Stimulated activated CD4-positive, alpha-beta T cell treated with anti-CD3 and anti-CD28 coated beads, TNF-alpha, amount 100 ng/mL, for 24 hours (primary cell): Measurements from ENCODE around the gene SIAH1.
"Not testable (repeated sequence)": the region's sequence is repeated elsewhere in the genome, so short reads cannot be mapped to it uniquely, and the experiment has no call there.

Experiments
- DNase-seq, 3 experiments: peaks; one replicate each; pipeline ENCODE4 v3.0.0-alpha.2; 2020; ENCODE audit warnings: low read depth in 3 of 3

SIAH1 gene

DNA sequence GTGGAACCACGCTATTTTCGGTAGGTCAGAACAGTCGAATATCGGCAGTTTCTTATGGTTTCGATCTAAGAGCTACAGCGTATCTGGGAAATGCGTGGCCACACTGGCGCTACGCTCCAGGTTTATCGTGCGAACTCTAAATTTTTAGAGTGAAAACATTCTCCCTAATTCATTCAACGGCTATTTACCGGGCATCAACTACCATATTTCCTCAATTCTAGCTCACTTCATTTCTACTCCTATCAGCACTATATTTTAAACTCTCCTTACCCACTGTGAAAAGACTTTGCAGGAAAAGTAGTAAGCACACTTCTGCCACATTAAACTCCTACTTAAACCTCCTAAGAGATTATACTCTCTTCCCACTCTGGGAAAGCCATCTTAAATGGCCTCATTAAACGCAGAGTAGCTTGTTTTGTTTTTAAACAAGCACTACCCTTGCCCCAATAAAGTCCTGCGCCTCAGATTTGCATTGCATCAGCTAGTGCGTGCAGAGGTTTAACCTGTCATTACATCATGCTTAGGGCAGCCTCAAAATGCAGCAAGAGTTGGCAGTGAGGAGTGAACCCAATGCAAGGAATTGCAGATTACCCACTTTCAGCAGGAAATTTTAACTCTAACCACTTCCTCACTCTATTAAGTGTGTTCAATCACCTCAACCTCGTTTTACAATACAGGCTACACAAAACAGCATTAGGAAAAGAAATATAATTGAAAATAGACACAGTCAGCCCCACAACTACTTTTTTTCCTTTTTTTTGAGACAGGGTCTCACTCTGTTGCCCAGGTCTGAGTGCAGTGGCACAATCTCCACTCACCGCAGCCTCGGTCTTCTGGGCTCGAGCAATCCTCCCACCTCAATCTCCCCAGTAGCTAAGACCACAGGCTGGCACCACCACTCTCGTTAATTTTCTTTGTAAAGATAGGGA lies 18.8 kb downstream of the SIAH1 start:
- DNase-seq: peak in 2 of 3 experiments; percentile 23 to 29

DNA sequence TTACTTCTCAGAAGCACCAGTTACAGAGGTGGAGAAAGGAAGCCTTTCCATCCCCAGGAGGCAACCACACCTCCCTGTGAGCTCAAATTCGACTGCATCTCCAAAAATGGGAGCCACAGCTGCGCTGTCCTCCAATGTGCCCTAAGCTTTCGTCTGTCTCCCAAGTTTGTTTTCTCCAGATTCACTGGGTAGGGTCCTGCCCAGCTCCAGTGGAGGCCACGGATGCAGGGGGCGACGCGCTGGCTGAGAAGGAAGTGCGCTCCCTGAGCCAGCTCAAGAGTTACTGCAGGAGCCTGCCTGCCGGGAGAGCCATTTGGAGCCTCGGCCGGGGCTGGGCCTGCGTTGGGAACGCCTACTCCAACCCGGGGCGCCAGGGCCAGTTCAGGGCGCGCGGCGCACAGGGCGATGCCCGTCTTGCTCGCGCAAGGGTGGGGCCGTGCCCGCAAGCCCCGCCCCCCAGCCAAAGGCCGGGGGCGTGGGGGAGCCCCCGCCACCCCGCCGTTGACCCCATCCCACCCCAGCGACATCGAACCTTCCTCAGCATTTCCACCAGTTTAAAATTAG lies 19.5 kb downstream of the SIAH1 start:
- peak; percentile 58 to 83 (median 60) for DNase-seq

DNA sequence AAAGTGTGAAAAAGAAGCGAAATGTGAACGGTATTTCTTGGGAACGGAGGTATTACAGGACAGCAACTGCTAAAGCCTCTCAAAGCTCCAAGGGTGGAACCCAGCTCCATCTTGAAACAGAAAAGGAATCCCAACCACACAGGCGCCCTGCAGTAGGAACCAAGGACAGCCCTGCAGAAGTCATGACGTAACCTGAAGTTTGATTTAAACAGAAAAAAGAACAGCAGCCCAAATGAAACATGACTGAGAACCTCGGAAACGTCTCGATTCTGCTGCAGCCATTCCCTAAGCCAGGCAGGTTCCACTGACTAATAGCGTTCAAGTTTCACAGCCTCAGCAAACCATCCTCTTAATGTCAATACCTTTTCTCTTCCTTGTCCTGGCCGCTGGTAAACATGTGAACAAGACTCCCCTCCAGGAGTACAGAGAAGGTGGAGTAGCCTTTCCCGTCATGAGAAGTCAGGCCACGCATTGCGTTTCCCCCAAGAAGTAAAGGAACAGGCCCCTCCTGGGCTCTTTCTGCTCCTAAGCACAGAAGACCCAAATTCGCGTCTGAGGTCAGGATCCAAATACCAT lies 20.1 kb downstream of the SIAH1 start:
- DNase-seq: no peak

DNA sequence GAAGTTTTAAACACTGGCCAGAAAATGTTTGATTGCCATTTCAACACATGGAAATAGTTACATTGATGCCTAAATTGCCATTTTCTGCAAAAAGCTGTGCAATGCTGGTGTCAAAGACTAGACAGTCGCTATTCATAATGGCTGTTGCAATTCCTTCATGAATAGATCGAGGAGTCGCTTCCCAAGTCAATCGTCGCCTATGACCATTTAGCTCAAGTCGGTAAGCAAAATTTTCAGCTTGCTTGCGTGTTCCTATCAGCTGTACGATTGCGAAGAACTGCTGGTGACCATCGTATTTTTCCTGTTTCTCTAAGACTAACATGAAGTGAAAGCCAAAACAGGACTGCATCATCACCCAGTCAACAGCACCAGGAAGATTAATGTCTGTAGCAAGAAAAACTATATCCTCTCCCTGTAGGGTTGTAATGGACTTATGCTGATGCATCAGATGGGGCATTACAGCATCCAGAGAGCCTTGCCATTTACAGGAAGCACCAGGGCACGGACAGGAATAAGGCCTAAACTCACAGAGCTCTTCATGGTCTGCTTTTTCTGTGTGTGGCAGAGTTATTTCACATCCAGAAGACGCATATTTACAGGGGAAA lies 23.6 kb downstream of the SIAH1 start:
- DNase-seq: no peak

DNA sequence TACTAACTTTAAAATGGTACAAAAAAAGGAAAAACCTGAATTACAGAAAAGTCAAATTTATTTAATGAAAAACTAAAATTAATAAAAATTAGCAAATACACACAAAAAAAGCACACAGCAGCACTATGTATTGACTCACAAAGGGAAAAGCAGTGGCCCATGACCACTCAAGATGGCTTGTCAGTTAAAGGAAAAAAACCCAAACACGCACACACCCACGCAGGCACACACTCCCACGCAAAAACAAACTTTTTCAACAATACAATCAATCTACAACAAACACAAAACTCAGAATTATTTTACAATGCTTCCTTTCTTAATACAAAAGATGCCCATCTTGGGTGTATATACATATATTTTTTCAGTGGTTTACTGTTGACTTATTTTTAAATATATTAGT lies 24.2 kb downstream of the SIAH1 start:
- no peak for DNase-seq

DNA sequence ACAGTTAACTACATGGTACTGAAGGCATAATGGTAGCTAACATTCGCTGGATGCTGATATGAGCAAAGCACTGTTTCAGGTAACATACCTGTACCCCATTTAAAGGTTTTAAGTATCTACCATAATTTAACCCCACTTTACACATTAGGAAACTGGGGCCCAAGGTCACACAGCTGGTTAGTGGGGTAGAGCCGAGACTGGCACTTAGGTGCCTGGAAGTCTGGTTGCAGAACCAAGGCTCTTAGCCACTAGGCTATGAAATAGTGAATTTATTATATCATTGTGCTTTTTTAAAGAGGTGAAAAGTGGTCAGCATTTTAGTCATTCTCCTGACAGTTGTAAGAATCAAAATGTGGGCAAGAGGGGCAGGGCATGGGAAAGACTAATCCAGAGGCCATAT lies 25.2 kb downstream of the SIAH1 start:
- no peak for DNase-seq

DNA sequence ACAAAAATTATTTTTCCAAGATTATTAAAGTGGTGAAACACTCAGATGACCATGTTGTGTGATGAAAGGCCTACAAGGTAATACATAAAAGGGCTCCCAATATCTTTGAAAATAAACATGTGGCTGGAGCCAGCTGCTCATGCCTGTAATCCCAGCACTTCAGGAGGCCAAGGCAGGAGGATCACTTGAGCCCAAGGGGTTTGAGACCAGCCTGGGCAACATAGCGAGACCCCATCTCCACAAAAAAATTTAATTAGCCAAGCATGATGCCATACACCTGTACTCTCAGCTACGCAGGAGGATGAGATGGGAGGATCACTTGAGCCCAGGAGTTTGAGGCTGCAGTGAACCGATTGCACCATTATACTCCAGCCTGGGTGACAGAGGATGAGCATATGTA lies 26.8 kb downstream of the SIAH1 start:
- DNase-seq: no peak

DNA sequence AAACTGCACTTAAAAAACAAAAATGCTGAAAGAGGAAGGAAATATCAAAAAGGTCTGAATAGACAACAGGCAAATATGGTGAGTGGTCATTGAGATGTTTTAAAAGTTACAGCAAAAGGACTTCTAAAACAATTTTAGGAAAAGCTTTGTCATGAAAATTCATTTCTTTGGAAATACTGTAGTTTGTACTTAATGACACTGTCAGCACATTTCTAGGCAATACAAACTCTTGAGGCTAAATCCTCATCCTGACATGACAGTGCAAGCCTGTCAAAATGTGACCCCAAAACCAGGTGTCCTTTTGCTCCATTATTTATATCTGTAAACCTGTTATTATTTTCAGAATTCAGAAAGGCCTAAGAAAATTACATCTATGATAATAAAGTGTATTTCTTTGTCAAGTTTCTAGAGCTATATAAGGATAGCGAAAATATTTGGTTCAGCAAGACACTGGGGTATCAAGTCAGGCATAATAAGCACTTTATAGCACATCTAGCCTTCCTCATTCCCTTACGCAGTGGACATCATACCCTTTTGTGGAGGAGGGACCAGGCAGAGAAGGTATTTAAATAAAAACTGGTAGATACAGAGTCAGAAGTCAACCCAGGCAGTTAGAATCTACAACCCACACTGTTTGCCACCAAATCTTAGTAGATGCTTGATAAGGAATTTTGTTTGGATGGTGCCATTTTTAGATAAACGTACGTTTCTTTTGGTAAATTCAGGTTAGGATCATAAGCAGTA lies 28.4 kb downstream of the SIAH1 start:
- DNase-seq: no peak

DNA sequence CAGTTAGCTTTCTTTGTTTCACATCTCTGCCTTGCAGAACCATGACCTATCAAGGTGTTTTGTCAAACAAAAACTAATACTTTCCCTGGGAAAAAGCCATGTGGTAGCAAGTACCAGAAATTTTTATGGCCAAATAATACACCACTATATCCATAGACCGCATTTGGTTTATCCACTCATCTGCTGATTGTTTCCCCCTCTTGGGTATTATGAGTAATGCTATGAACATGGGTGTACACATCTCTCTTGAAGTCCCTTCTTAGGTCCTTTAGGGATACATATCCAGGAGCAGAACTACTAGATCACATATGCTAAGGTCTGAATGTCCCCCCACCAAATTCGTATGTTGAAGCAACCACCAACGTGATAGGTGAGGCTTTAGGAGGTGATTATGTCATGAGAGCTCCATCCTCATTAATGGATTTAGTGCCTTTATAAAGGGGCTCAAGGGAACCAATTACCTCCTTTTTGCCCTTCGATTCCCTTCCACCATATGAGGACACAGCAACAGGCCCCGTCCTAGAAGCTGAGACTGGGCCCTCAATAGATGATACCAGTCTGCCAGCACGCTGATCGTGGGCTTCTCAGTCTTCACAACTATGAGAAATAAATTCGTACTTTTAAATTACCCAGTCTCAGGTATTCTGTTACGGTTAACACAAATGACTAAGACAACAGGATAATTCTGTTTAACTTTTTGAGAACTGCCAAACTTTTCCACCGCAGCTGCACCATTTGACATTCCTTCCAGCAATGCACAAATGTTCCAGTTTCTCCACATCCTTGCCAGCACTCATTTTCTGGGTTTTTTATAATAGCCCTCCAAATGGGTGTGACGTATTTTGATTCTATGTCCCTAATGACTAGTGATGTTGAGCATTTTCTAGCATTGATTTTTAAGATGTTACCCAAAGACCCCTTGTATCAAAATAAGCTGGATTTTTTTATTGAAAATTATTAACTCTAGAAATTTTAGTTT lies 30.0 kb downstream of the SIAH1 start:
- no peak for DNase-seq

DNA sequence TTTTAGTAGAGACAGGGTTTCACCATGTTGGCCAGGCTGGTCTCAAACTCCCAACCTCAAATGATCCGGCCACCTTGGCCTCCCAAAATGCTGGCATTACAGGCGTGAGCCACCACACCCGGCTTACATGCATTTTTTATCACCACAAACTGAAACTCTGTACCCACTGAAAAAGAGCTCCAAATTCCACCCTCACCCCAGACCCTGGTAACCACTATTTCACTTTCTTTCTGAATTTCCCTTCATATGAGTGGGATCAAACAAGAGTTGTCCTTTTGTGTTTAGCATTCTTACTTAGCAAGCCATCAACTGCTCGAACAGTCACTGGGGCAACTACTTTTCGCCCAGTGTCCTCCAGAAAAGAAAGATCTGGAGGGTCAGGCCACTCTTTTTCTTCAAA lies 30.8 kb downstream of the SIAH1 start:
- DNase-seq: not testable (repeated sequence)

DNA sequence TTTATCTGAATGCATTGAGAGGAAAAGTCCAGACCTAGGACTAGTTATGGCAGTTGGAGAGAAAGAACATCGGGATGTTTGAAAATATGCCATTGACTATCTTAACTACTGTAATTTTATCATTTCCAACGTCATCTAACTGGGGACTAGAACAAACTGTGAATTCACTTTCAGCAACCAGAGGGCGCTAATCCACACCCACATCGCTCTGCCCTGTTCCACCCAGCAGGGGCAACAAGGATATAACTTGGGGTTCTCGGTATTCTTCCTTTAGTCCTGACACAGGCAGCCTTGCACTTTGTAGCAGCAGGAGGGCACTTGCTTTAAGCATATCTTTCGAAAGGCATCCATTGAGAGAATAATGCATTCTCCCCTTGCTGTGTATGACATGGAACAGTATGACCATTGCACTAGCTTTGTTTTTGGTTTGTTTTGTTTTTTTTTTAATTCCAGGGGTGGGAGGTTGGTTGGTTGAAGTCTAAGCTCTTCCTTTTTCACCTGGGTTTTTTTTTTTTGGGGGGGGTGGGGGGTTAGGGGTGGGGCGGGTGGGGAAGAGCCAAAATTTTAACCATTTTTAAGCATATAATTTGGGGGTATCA lies 31.5 kb downstream of the SIAH1 start:
- peak; percentile 16 to 50 (median 37) for DNase-seq

DNA sequence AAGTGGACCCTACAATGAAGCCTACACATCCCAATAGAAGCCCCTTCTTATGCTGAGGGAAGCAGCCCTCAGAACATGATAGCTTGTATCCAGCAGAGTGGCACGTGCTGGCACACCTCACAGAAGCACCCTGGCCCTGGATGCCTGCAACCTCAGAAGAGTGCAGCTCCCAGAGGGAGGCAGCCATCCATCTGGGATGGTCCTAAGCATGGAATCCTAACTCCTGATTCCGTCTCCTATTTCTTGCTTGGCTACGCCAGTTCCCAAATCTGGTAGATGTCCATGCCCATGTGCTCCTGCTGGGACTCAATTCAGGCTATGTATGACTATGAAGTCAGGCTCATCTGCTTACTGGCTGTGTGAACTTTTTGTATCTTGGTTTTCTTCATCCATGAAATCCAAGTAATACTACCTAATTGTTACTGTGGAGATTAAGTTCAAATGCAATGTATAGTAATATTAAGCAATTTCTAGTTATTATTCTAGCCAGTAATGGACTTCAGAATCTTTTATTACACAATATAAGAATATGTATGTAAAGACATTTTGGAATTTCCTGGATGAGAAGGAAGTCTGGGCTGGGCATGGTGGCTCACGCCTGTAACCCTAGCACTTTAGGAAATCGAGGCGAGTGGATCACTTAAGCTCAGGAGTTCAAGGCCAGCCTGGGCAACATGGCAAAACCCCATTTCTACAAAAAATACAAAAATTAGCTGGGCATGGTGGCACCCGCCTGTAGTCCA lies 32.4 kb downstream of the SIAH1 start:
- DNase-seq: no peak

DNA sequence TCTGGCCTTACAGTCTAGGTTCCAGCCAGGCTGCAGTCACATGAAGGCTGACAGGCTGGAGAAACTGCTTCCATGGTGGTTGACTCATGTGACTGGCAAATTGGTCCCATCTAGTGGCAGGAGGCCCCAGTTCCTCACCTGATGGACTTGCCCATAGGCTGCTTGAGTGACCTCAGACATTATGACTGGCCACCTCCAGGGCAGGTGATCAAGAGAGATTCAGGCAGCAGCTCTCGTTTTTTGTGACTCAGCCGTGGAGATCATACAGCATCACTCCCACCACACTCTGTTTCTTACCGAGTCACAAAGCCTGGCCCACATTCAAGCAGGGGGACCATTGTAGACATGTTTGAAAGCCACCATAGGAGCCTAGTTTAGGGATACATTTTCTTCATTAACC lies 34.5 kb downstream of the SIAH1 start:
- DNase-seq: no peak

DNA sequence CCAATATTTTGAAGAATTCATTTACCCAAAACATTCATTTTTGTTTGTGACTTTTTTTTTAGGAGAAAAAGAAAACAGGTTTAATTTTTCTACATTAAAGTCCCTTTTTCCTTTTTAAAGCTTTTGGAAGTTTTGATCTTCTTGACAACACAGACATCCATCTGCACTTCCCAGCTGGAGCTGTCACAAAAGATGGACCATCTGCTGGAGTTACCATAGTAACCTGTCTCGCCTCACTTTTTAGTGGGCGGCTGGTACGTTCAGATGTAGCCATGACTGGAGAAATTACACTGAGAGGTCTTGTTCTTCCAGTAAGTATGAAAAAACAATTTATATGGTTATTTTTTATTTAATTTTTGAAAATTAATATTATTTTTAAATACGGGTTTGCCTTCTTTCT lies 37.2 kb downstream of the SIAH1 start:
- no peak for DNase-seq

DNA sequence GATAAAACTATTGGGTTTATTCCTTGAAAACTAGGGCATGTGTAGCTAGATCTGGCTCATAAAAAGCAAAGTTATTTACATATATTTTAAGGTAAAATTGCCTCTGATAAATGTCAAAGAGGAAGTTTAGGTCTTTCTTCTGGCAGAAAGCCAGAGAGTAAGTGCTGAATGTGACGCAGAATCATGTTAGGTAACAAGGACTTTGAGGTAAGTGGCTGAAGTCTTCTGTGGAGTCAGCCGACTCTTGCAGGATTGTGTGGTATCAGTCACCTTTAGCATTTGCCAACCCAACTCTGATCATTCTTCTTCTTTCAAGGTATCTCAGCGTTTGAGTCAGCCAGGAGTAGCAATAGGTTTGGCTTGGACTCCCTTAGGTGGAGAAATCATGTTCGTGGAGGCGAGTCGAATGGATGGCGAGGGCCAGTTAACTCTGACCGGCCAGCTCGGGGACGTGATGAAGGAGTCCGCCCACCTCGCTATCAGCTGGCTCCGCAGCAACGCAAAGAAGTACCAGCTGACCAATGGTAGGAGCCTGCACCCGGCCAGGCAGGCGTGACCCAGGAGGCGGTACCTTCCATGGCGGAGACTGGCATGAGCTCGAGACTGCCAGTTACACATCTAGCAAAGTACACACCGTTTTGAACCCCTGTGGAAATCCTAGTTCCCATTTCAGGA lies 37.9 kb downstream of the SIAH1 start:
- DNase-seq: no peak

DNA sequence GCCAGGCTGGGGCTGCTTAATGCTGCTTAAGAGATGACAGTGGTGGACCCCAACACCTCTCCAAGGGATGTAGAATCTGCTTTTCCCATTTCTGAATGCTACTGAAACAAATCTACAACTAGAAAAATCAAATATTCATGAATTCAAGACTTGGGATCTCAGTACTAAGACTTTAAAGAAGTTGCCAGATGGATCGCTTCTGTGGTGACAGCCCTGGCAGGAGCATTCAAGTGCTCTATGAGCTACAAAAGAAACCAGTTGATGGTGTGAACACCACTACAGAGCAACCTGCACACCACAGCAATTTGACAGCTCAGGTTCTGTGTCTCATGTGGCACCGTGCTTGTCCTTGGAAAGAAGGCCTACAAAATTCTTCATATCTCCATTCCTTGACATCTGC lies 42.6 kb downstream of the SIAH1 start:
- no peak for DNase-seq

DNA sequence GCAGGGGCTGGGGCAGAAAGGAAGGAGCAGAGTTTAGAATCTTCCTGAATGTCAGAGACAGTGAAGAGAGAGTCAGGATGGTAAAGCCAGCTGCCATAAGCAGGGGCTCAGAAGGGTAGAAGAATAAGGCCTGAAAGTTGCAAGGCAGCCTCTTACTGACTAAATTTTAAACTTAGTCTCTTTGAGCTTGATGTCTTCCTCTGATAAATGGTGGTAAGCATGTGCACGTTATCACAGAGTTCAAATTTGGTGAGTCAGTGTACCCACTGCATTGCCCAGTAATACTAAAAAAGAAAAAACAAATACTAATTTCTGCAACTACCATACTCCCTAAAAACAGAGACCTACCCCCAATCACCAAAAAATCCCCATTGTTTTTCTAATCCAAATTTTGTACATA lies 45.2 kb downstream of the SIAH1 start:
- DNase-seq: no peak

DNA sequence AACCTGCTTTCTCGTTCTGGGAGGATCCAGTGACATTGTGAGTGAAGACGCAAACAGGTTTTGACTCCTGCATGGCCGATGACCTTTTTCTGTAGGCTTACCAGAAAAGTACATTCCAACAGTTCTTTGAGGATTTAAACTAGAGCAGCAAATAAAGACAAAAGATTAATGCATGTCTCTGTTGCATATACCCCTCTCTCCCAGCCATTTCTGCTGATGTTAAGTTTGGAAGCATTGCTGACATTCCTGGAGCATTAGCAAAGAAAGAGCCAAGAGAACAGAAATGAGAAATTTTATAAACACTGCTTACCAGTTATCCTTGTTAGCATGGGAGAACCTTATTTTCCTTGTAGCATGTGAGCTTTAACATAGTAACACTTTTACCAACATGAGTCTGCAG lies 49.3 kb downstream of the SIAH1 start:
- no peak for DNase-seq

DNA sequence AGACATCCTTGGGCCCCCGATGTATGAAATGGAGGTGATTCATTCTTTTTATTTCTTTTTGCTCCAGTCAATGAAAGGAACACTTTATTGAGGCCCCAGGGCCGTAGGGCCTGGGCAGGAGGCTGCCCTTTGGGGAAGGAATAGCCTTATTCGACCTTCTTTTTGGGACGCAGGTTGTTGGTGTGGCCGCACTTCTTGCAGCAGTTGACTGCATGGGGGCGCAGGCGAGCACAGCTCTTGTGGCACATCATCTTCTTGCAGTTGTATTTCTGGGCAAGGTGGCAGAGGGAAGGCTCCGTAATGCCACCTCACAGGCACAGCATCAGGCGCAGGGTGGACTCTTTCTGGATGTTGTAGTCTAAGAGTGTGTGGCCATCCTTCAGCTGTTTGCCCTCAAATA lies 50.9 kb downstream of the SIAH1 start:
- DNase-seq: no peak
